HTERT RPE-1 (cell line): ENCODE measurements around the gene KCNE4.

Source experiments
- in situ Hi-C: fragments of 300-500 bp; cut with MboI; formaldehyde crosslinking; loops from 4 replicates; pipeline ENCODE4 v1.14.3; 2020; ENCODE audit warnings: low sequenced_read_pairs

KCNE4 gene, protein sequence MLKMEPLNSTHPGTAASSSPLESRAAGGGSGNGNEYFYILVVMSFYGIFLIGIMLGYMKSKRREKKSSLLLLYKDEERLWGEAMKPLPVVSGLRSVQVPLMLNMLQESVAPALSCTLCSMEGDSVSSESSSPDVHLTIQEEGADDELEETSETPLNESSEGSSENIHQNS

DNA sequence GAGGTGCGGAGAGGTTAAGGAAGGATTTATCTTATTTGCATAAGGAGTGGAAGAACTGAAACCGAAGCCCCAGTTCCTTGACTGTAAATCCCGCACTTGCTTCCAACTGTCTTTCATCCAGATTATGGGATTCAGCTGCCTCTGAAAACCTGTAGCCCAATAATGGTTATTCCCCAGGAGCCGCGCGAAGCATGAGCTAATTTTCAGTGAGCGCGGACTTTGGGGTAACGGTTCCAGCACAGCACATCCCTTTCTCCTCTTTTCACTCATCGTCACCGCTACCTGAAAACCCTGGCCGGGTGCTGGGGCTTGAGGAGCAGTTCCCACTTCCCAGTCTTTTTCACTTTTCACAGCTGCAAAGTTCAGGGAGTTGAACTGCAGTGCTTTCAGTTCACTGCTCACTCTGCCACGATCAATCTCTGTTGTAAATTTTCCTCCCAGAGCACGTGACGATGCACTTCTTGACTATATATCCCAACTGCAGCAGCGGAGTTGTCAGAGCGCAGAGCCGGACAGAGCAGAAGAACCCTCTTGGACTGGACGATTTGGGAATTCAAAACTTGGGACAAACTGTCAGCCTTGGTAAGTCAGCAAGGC, at the start of gene KCNE4:
Gene KCNE4, plus strand, starts transcription at position 498 of the 597 bp plus-strand sequence. CDS start 641 bp downstream, outside the sequence.
- in situ Hi-C loops: no loop called here

DNA sequence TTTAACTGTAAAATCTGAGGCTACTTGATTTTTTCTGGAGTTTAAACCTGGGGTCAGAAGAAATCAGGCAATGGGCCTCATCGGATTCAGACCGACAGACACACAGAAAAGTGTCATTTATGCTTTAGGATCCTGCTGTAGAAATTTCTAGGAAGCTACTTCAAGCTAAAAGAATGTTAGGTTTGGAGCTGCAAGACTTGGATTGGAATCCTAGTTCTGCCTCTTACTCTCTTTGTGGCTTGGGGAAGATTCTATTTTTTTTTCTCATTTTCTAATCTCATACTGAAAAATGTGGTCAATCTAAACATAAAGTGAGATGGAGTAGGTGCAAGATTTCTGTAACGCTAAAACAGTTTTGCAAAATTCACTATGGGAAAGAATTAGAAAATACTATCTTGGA, 48.8 kb upstream of the KCNE4 start:
- in situ Hi-C loops: no loop called here

DNA sequence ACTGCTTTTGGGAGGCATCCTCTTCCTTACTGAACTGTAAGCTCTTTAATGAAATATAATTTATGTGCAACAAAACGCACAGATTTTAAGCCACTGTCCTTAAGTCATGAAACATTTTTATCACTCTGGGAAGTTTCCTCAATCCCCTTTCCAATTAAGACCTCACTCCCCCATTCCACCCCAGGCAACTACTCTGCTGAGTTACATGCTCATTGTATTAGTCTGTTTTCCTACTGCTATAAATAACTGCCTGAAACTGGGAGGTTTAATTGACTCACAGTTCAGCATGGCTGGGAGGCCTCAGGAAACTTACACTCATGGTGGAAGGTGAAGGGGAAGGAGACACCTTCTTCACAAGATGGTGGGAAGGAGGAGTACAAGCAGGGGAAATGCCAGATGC, 46.5 kb upstream of the KCNE4 start:
- in situ Hi-C loops: no loop called here

DNA sequence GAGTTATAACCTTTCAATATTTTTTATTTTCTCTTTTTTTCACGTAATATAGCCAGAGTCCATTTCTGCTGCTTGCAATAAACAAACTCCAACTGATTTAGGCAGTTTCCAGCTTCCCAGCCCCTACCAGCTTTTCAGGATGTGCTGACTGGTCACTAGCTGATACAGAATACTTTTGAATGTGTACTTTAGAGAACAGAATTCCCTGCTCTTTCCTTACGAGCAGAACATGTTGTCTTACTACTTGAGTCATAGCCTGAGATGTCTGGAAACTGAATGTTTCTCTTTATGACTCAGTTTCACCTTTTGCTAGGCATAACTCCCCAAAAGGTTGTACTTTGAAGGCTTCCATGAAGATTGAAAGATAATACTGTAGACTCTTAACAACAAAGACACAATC, 44.5 kb upstream of the KCNE4 start:
- in situ Hi-C loops: no loop called here

DNA sequence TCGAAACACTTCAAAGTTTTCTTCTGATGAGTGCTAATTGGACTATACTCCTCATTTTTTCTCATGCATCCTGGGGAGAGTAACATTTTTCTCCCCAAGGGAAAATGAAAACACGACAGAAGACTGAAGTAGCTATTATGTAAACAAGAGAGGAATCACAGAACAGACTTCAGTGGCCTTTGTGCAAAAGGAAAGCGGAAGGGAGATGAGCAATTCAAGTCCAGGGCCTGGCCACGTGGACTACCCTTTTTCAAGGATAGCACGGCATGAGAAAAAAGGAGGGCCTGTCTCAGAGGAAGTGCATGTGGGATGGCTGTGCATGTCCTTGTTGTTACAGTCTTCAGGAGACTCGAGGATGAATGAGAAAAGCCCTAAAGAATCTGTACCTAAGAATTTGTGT, 43.8 kb upstream of the KCNE4 start:
- in situ Hi-C loops: no loop called here

DNA sequence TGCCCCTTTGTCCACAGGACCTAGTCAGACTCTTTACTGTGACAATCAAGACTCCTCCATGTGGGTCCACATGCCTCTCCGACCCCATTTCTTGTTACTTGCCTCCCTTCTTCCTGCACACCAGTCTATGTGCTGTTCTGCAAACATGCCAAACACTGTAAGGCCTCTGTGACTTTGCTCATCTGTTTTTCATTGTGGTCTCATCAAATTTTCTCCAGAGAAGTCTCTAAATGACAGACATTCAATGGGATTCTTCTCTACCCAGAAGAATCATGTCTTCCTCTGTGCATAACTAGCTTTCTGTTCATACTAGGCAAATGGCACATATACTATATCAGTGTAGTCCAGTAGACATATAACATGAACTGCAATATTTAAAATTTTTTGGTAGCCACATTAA, 43.0 kb upstream of the KCNE4 start:
- in situ Hi-C loops: no loop called here

DNA sequence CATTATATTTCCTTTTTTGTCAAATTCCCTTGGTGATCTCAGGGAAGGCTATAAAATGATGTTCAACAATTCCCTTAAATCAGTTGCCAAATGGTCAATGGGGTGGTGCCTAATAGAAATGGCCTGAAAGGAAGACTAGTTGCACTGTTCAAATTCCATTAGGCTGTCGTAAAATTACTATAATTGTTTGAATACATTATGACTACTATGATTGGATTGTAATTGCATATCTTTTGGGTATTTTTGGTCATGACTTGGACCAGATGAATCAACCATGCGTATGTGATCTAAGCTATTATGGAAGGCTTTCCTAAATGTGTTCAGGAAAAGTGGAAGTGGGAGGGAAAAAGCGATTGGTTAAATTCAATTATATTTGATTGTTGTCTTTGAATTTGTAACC, 41.3 kb upstream of the KCNE4 start:
- in situ Hi-C loops: no loop called here

DNA sequence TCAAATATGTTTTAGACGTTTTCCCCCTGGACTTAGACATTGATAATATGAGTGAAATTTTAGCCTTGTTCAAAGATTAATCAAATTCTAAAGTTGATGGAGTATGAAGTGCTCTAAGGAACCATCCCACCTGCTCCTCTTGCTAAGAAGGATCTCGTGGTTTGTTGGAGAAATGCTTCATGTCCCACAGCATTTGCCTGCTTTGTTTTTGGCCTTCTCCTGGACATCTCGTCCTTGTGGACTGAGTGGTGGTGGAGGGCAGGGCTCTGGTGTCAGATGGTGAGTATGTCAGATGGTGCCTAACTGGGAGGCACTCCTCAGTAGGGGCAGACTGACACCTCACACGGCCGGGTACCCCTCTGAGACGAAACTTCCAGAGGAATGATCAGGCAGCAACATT, 39.7 kb upstream of the KCNE4 start:
- in situ Hi-C loops: no loop called here

DNA sequence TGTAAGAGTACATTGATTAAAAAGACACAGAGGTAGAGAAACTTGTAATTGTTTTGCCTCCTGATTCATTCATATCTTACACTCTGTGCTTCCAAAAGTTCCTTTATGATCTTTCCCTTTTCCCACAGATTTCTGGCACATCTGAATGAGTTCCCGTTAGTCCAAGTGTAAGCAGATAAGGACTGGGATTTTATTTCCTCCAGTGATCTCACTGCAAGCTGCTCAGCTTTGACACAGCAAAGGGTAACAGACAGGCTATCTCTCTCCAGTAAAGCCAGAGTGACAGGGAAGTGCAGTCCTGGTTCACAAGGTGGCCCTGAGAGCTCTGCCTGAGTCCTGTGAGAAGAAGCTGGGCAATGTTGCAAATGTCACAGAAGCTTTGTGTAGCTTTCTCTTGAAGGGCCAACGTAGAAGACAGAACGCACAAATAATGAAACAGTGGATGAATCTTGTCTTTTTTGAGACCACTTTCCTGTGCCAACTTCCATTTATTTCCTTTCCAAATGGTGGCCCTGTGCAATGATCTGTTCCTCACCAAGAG, 32.5 kb upstream of the KCNE4 start:
- in situ Hi-C loops: no loop called here

DNA sequence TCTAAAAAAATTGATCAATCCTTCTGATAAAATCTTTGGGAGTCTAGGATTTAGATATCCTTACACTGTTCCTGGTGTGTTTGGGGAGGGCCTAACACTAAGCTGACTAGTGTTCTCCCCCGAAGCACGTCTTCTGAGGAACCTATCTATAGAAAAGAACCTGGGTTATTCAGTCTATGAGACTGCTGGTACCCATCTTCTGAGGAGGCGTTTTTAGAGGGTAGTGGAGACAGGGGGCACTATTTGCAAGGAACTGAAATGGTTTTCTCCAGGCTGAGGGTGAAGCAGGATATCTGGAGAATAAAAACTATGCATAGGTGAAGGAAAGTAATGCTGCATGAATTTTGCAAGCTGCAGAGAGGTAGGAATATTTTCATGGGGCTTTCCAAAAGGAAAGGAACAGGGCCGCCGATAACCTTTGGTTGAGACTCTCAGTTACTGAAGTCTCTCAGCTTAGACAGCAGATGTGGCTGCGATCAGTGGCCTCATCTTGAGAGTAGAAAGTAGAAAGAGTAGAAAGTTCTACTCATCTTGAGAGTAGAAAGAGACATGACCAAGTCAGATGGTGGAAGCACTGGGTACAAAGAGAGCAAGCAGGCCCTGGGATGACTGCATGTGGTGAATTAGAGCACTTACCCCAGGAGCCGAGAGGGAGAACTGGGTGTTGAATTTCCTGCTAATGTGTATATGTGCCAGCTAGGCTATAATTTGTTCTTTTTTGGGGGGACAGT, 31.8 kb upstream of the KCNE4 start:
- in situ Hi-C loops: no loop called here

DNA sequence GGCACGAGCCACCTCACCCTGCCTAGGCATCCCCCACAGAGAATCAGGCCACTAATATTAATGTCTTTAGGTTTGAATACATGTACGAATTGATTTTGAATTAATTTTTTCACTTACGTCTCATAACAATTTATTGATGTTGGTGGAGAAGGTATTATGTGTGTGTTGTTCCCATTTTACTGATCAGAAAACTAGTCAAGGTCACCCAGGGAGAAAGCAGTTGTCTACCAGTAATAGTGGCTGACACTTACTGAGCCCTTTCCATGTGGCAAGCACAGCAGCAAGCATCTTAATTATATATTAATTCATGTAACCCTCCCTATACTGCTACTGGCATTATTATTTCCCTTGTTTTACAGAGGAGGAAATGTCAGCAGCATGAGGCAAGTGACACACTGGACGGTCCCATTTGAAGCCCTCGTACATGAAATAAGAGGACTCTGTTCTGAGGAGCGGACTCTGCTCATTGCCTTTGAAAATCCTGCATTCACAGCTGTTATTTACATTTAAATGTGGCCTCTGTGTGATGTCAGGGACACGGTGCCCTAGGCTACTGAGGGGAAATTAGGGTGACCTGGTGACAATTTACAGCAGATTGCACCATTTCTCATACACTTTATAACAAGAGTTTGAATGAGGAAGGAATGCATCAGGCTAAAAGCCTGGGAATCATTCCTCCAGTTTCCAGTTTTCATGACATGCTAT, 30.9 kb upstream of the KCNE4 start:
- in situ Hi-C loops: no loop called here

DNA sequence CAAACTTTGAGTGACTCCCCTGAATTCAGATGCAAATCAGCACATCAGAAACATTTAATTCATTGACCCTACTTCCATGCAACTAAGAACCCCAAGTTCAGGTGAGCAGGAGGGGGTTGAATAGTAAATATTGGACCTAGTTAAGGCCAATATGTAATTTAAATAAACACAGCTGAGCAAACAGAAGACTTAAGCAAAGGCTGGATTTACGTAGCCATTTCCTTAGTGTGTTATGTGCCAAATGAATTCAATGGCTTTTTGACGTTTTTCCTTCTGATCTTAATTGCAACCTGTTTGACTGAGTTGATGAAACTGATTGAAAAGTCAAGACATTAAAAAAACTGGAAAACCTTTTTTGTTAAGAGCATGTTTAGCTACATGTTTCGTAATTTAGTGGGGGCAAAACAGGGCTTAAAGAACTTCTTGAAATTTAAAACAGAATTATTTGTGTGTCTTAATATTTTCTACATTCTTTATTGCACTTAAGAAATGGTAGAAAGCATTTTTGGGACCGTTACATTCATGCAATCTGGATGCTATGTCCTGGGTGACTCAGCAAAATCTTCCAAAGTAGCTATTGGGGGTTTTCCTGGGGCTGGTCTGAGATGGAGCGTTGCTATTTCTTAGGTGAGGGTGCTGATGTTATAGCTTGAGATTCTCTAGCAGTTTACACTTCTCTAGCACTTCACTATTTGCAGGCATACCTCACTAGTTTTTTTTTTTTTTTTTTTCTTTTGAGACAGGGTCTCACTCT, 25.5 kb upstream of the KCNE4 start:
- in situ Hi-C loops: no loop called here

DNA sequence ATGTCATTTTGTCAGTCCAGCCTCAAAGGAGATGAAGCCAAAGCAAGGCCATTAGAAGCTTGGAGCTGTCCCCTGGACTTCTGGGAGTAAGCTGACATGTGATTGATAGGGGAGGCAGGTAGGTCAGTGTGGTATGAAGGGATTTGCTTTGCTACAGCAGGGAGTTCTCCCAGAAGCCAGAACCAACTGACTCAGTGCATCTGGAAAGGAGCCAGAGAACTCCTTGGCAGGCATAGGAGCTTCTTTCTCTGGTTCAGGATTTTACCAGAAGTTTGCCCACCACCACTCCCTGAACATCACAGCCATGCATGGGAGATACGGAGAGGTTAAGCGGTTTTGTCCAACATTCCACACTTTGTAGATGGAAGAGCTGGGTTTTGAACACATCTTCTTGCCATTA, 24.5 kb upstream of the KCNE4 start:
- in situ Hi-C loops: no loop called here

DNA sequence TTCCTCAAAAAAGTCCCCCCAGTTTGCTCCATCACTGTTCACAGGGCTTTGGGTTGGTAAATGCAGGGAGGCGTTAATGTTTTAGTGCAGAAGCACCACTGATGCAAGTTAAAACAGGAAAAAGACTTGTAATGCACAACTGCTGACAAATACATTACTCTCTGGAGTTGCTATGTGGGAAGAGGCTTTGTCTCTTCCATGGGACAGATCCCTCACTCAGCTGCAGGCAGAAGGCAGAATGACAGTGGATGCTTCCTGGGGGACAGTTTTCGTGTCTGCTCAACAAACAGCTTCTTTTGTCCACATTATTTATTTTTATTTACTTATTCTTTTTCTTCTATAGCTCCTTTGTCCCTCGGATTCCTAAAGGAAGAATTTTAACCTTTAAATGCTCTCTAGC, 22.7 kb upstream of the KCNE4 start:
- in situ Hi-C loops: no loop called here

DNA sequence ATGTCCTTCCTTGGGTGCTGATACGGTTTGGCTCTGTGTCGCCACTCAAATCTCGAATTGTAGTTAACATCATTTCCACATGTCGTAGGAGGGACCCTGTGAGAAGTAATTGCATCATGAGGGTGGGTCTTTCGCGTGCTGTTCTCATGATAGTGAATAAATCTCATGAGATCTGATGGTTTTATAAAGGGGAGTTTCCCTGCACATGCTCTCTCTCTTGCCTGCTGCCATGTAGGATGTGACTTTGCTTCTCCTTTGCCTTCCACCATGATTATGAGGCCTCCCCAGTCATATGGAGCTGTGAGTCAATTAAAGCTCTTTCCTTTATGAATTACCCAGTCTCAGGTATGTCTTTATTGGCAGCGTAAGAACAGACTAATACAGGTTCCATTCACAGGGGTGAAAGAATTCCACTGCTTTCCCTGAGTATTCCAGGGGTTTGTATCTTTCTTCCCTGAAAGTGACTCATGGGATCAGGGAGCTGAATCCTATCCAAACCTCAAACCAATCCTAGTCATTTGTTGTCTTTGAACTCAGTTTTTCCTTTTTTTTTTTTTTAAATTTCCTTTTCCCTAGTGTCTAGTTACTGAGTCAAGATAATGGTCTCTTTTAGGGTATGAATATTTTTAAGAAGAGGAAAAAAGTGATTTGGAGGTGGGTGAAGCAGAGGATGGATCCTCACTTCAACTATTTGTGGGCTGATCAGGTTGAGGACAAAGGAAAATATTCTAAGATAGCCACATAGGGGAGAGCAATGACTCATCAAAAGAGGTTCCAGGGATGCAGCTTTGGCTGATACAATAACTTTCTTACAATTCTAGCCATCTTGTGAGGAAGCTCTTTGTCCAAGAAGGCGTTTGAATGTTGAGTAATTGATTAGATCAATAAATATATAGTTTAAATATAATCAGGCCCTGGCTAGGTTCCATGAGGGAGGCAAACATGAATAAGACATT, 19.5 kb upstream of the KCNE4 start:
- in situ Hi-C loops: no loop called here

DNA sequence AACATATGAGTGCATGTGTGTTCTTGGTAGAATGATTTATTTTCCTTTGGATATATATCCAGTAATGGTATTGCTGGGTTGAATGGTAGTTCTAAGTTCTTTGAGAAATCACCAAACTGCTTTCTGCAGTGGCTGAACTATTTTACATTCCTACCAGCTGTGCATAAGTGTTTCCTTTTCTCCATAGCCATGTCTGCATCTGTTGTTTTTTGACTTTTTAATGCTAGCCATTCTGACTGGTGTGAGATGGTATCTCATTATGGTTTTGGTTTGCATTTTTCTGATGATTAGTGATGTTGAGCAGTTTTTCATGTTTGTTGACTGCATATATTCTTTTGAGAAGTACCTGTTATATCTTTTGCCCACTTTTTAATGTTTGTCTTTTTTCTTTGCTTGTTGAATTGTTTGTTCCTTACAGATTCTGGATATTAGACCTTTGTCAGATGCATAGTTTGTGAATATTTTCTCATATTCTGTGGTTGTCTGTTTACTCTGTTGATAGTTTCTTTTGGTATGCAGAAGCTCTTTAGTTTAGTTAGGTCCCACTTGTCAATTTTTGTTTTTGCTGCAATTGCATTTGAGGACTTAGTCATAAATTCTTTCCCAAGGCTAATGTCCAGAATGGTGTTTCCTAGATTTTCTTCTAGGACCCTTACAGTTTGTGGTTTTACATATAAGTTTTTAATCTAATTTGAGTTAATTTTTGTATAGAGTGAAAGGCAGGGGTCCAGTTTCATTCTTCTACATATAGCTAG, 17.6 kb upstream of the KCNE4 start:
- in situ Hi-C loops: no loop called here

DNA sequence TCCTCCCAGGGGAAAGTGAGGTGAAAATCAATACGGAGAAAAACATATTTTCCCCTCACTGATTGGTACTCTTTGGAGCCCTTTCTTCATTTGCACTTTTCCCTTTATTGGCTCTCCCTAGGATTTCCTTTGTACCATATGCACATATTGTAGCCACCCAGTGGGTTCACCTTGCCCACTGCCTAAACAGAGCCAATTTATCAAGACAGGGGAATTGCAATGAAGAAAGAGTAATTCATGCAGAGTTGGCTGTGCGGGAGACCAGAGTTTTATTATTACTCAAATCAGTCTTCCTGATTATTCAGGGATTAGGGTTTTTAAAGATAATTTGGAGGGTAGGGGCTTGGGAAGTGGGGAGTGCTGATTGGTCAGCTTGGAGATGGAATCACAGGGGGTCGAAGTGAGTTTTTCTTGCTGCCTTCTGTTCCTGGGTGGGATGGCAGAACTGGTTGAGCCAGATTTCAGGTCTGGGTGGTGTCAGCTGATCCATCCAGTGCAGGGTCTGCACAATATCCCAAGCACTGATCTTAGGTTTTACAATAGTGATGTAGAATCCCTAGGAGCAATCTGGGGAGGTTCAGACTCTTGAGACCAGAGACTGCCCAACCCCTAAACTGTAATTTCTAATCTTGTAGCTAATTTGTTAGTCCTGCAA, 15.1 kb upstream of the KCNE4 start:
- in situ Hi-C loops: no loop called here

DNA sequence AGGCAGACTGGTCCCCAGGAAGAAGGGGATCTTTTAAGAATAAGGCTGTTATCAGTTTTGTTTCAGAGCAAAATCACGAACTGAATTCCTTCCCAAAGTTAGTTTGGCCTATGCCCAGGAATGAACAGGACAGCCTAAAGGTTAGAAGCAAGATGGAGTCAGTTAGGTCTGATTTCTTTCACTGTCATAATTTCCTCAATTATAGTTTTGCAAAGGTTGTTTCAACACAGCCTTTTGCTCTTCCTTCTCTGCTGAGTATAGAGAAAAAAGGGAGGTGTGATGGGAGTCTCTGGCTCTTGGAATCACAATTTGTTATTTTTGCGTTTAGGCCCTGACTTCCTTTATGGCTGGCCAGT, 14.6 kb upstream of the KCNE4 start:
- in situ Hi-C loops: no loop called here

DNA sequence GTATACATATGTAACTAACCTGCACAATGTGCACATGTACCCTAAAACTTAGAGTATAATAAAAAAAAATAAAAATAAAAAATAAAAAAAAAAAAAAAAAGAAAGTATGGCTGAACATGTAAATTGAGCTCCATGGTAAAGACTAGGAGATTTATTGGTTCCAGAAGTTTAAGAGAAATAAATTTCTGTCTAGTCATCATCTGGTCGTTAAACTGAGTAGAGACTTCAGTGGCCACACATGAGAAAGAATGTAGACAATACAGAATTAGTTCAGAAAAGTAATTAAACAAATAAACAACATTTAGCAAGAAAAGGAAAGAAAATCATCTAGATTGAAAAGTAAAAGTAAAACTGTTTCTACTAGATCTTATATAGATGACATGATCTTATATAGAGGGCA, 12.4 kb upstream of the KCNE4 start:
- in situ Hi-C loops: no loop called here
